H1 (cell line): ENCODE measurements around the gene ROBO2. TPM values are rescaled to one million over a fixed set of nuclear protein-coding genes. Genes with fewer than 3 reads are reported as not detected.

Experiments
- CTCF ChIA-PET: fragments of 300-600 bp; sonication (Branson Sonifier 250); formaldehyde crosslinking; loops from one replicate; lab custom pipeline; 2021; ENCODE audit not compliant: partially characterized antibody; lab: Charles Lee
- POLR2A ChIA-PET: fragments of 300-600 bp; sonication (Branson Sonifier 250); formaldehyde crosslinking; loops from one replicate; lab custom pipeline; 2021; ENCODE audit warnings: inconsistent platforms; ENCODE audit not compliant: partially characterized antibody; lab: Charles Lee
- DNase-seq, 2 experiments: peaks; one replicate each; pipeline versions ENCODE4 v3.0.0 to v3.0.0-alpha.2; 2010 to 2022; ENCODE audit warnings: low spot score in 2 of 2, low read depth in 1 of 2, mixed read lengths in 1 of 2
- FAIRE-seq: peaks from 2 replicates; lab custom pipeline; 2011; peaks lifted over from hg19 to GRCh38; lab: Jason Lieb, UNC
- H2AFZ ChIP-seq: 2 replicates; pipeline ENCODE4 v1.8.1; 2012; ENCODE audit warnings: low read length, inconsistent platforms
- H2AK5ac ChIP-seq: 2 replicates; pipeline ENCODE4 v1.6.1; 2013; ENCODE audit warnings: low read depth, low read length
- H2BK120ac ChIP-seq: replicated peaks from 2 replicates; pipeline ENCODE3; 2013; ENCODE audit warnings: low read depth, low read length, inconsistent platforms
- H2BK12ac ChIP-seq: 2 replicates; pipeline ENCODE4 v1.6.1; 2013; ENCODE audit warnings: low read depth, low read length
- H2BK15ac ChIP-seq: 2 replicates; pipeline ENCODE4 v1.6.1; 2013; ENCODE audit warnings: low read length
- H2BK20ac ChIP-seq: 2 replicates; pipeline ENCODE4 v1.6.1; 2013; ENCODE audit warnings: low read length
- H2BK5ac ChIP-seq: 2 replicates; pipeline ENCODE4 v1.6.1; 2013; ENCODE audit warnings: low read depth, low read length
- H3K14ac ChIP-seq: 2 replicates; pipeline ENCODE4 v1.6.1; 2013; ENCODE audit warnings: inconsistent platforms; ENCODE audit not compliant: insufficient read length
- H3K18ac ChIP-seq: 2 replicates; pipeline ENCODE4 v1.6.1; 2013; ENCODE audit warnings: low read length; ENCODE audit errors: extremely low read depth
- H3K23ac ChIP-seq: 2 replicates; pipeline ENCODE4 v1.6.1; 2013; ENCODE audit warnings: inconsistent platforms; ENCODE audit not compliant: insufficient read length
- H3K23me2 ChIP-seq: 2 replicates; pipeline ENCODE4 v1.6.1; 2013; ENCODE audit warnings: low read depth, low read length
- H3K27ac ChIP-seq: 2 replicates; pipeline ENCODE4 v1.6.1; 2011; ENCODE audit warnings: low read depth, low read length, inconsistent platforms
- H3K27me3 ChIP-seq, 4 experiments: replicated peaks in 1 of 4; 1 replicate in 1 of 4; 2 replicates in 3 of 4; pipeline versions ENCODE4 v1.6.1 to v1.8.1; 2011 to 2013; ENCODE audit warnings: low read length in 3 of 4, mild to moderate bottlenecking in 3 of 4, inconsistent platforms in 2 of 4, mixed read lengths in 2 of 4, moderate library complexity in 1 of 4; ENCODE audit not compliant: control insufficient read depth in 3 of 4, insufficient read depth in 3 of 4; ENCODE audit errors: extremely low read depth in 1 of 4
- H3K36me3 ChIP-seq, 4 experiments: 2 replicates each; pipeline versions ENCODE4 v1.6.1 to v1.8.1; 2011 to 2013; ENCODE audit warnings: mild to moderate bottlenecking in 4 of 4, low read length in 3 of 4, moderate library complexity in 2 of 4, control low read depth in 1 of 4, inconsistent platforms in 1 of 4; ENCODE audit not compliant: insufficient read depth in 4 of 4, control insufficient read depth in 2 of 4
- H3K4ac ChIP-seq: replicated peaks from 2 replicates; pipeline ENCODE3; 2013; ENCODE audit warnings: low read length, low read depth, mixed read lengths, inconsistent platforms; ENCODE audit not compliant: insufficient read length
- H3K4me1 ChIP-seq, 4 experiments: replicated peaks in 1 of 4; 1 replicate in 1 of 4; 2 replicates in 3 of 4; pipeline versions ENCODE4 v1.6.1 to v1.8.1; 2011 to 2013; ENCODE audit warnings: low read length in 3 of 4, inconsistent platforms in 2 of 4, mixed read lengths in 1 of 4; ENCODE audit not compliant: insufficient read depth in 4 of 4, control insufficient read depth in 3 of 4
- H3K4me2 ChIP-seq, 2 experiments: 2 replicates each; pipeline versions ENCODE4 v1.6.1 to v1.8.1; 2011 to 2013; ENCODE audit warnings: low read depth in 2 of 2, low read length in 2 of 2, control low read depth in 1 of 2, inconsistent platforms in 1 of 2, mild to moderate bottlenecking in 1 of 2; ENCODE audit not compliant: insufficient read depth in 1 of 2
- H3K4me3 ChIP-seq, 4 experiments: fragments of 200-600, 300-600 bp in 1 of 4; sonication (generic), shearing (Covaris generic), sonication (Bioruptor Twin) in 1 of 4; 2 replicates each; pipeline versions ENCODE4 v1.5.1 to v1.8.1; 2011 to 2016; ENCODE audit warnings: low read length in 4 of 4, low read depth in 3 of 4, control low read depth in 2 of 4, inconsistent platforms in 2 of 4, mild to moderate bottlenecking in 2 of 4, mixed read lengths in 1 of 4, moderate library complexity in 1 of 4; ENCODE audit not compliant: insufficient read depth in 2 of 4; ENCODE audit errors: extremely low read depth in 1 of 4
- H3K56ac ChIP-seq: replicated peaks from 2 replicates; pipeline ENCODE3; 2013; ENCODE audit warnings: low read depth, mild to moderate bottlenecking, mixed read lengths, low read length, inconsistent platforms; ENCODE audit not compliant: insufficient read length
- H3K79me1 ChIP-seq: 2 replicates; pipeline ENCODE4 v1.6.1; 2013; ENCODE audit warnings: low read depth, low read length, control low read depth
- H3K79me2 ChIP-seq, 2 experiments: 2 replicates each; pipeline versions ENCODE4 v1.6.1 to v1.8.1; 2012 to 2013; ENCODE audit warnings: low read length in 2 of 2, mild to moderate bottlenecking in 2 of 2, inconsistent platforms in 1 of 2; ENCODE audit not compliant: insufficient read depth in 2 of 2, control insufficient read depth in 1 of 2
- H3K9ac ChIP-seq, 4 experiments: replicated peaks in 1 of 4; 1 replicate in 1 of 4; 2 replicates in 3 of 4; pipeline versions ENCODE4 v1.6.1 to v1.8.1; 2011 to 2013; ENCODE audit warnings: low read depth in 3 of 4, low read length in 3 of 4, control low read depth in 2 of 4, mild to moderate bottlenecking in 2 of 4, moderate library complexity in 2 of 4, inconsistent platforms in 1 of 4; ENCODE audit errors: extremely low read depth in 1 of 4
- H3K9me3 ChIP-seq, 2 experiments: 2 replicates each; pipeline versions ENCODE4 v1.6.1 to v1.8.1; 2012 to 2013; ENCODE audit warnings: mild to moderate bottlenecking in 2 of 2, moderate library complexity in 2 of 2, control low read depth in 1 of 2, inconsistent platforms in 1 of 2, low read depth in 1 of 2, low read length in 1 of 2, mixed read lengths in 1 of 2; ENCODE audit not compliant: insufficient read depth in 2 of 2
- H4K20me1 ChIP-seq, 2 experiments: replicated peaks in 1 of 2; 2 replicates each; pipeline versions ENCODE3 to v1.8.1; 2011 to 2013; ENCODE audit warnings: inconsistent platforms in 2 of 2, low read length in 2 of 2, mild to moderate bottlenecking in 1 of 2; ENCODE audit not compliant: insufficient read depth in 2 of 2, control insufficient read depth in 1 of 2
- H4K5ac ChIP-seq: 2 replicates; pipeline ENCODE4 v1.6.1; 2013; ENCODE audit warnings: low read length, low read depth, mixed read lengths, inconsistent platforms; ENCODE audit not compliant: insufficient read length
- H4K8ac ChIP-seq: 2 replicates; pipeline ENCODE4 v1.8.0; 2013; ENCODE audit warnings: mild to moderate bottlenecking, moderate library complexity, low read length, inconsistent platforms; ENCODE audit not compliant: insufficient read depth; ENCODE audit errors: extremely low read depth
- H4K91ac ChIP-seq: replicated peaks from 2 replicates; pipeline ENCODE3; 2013; ENCODE audit warnings: low read length, mixed read lengths, inconsistent platforms; ENCODE audit not compliant: insufficient read length
- HDAC2 ChIP-seq, 2 experiments: fragments of 300-600 bp in 1 of 2; sonication (generic) in 1 of 2; IDR thresholded peaks; 2 replicates each; pipeline ENCODE4 v1.6.1; 2011 to 2012; ENCODE audit warnings: low read depth in 2 of 2, low read length in 2 of 2, mild to moderate bottlenecking in 2 of 2, moderate library complexity in 2 of 2, borderline replicate concordance in 1 of 2, inconsistent platforms in 1 of 2
- polyA plus RNA-seq, 7 experiments: library from polyadenylated mRNA; depleted of rRNA in 3 of 7; stranded (reverse) in 5 of 7; unstranded in 2 of 7; fragments of >200 nt in 5 of 7; fragments of 200-250 nt in 2 of 7; gene quantifications; 1 replicate in 5 of 7; 2 replicates in 1 of 7; 4 replicates in 1 of 7; pipeline versions ENCODE4 v1.2.1 to v1.2.3, GENCODE V29; 2011 to 2013; ENCODE audit warnings: missing spikeins in 2 of 7, mixed read lengths in 2 of 7
- total RNA-seq: library from RNA; stranded (reverse); fragmentation: NEBNext Ultra II Directional; extraction: Animal tissue kit (Norgen Biotek cat#: 25700); gene quantifications from 2 replicates; pipeline ENCODE4 v1.2.1, GENCODE V29; 2021

Gene ROBO2
- total and polyA plus RNA-seq, 2 of the 8 experiments (the other 6 are each of a cell fraction or from before 2014, with no cell fraction given) = 1.5 to 2.9 TPM

- peaks cover 0 to 2% (median 0%) of the 10 kb centered on the region in 4 experiments; a peak in 2 of 7 replicates for H3K4me1 ChIP-seq
- DNase-seq (no peak), FAIRE-seq (no peak)
- no peak overlapping the region for H2AFZ ChIP-seq
- no peak overlapping the region for H3K23ac ChIP-seq
- H3K4me3 ChIP-seq = no peak overlapping the region
- no peaks in the 10 kb centered on the region for H4K20me1 ChIP-seq
- H3K9ac ChIP-seq = no peak overlapping the region
- H4K8ac ChIP-seq = no peak overlapping the region
- H4K91ac ChIP-seq = no peak overlapping the region
- no peak overlapping the region for H2BK20ac ChIP-seq
- no peak overlapping the region for H2BK12ac ChIP-seq
- H2BK120ac ChIP-seq = no peak overlapping the region
- H3K27ac ChIP-seq = no peak overlapping the region
- H2BK5ac ChIP-seq = no peak overlapping the region
- no peak for TF ChIP-seq HDAC2 (IDR thresholded peaks at IDR 0.05; ENCODE audit: borderline replicate concordance in 1 of 2, low read depth in 2 of 2, low read length in 2 of 2)
- H2AK5ac ChIP-seq = no peak overlapping the region
- no peak overlapping the region for H3K56ac ChIP-seq
- H3K4ac ChIP-seq = no peak overlapping the region
- no peaks in the 10 kb centered on the region for H3K36me3 ChIP-seq
- ChIA-PET POLR2A (no interaction called here), CTCF (no interaction called here)
- H3K79me2 ChIP-seq = no peaks in the 10 kb centered on the region
- H3K23me2 ChIP-seq = no peaks in the 10 kb centered on the region
- no peak overlapping the region for H3K4me2 ChIP-seq
- no peak overlapping the region for H3K14ac ChIP-seq
- H3K27me3 ChIP-seq = no peaks in the 10 kb centered on the region
- no peaks in the 10 kb centered on the region for H3K9me3 ChIP-seq
- H2BK15ac ChIP-seq = no peak overlapping the region
- H3K18ac ChIP-seq = no peak overlapping the region
- H3K79me1 ChIP-seq = no peaks in the 10 kb centered on the region
- no peak overlapping the region for H4K5ac ChIP-seq
These were observed 164.0 kb downstream of the ROBO2 start for GRCh38 chr3:77203851-77204250.
